NCI-H82 treated with DMSO at 0.1 percent for 48 hours (cell line): ENCODE data around the gene ABTB2.

Experiments used
- DNase-seq: peaks from one replicate; lab custom pipeline; 2025; ENCODE audit not compliant: unreplicated experiment; lab: John Stamatoyannopoulos, UW

ABTB2 gene

DNA sequence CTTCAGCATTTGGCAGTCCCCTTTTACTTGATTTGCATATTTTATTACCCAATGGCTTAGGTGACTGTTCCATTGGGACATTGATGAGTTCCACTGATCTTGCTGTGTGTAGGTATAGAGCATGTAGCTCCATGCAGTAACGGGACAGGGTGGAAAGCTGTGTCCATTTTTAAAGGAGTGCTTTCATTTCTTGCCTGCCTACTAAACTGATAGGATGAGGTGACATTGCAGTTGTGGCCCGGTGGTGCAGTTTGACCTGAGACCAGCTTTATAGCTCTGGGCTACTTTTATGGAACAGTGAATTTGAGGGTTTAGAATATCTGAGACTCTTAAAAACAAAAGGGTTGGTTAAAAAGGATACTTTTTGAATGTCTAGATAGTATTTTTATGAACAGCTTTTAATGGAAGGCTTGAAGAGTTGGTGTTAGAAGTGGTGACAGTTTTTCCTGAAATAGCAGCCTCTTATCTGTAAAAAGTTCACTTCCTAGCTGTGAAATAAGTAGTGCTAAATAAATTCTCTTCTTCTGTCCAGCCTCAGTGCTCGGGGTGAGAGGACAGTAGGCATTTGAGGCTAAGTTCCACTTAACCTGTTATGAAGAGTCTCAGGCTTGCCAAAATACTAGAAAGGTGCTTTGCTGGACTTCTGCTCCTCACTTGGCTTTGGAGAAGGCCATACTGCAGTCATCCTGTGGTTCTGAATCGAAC, 225.4 kb downstream of the ABTB2 start:
- DNase-seq: no peak

DNA sequence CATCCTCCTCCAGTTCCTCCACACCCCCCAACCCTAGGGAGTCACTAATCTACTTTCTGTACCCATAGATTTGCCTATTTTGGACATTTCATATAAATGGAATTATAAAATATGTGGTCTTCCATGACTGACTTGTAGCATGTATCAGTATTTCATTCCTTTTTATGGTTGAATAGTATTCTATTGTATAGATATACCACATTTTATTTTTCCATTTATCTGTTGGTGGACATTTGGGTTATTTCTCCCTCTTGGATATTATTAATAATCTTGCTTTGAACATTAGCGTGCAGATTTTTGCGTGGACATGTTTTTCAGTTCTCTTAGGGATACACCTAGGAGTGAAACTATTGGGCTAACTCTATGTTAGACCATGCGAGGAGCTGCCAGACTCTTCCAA, 229.0 kb downstream of the ABTB2 start:
- no peak for DNase-seq

DNA sequence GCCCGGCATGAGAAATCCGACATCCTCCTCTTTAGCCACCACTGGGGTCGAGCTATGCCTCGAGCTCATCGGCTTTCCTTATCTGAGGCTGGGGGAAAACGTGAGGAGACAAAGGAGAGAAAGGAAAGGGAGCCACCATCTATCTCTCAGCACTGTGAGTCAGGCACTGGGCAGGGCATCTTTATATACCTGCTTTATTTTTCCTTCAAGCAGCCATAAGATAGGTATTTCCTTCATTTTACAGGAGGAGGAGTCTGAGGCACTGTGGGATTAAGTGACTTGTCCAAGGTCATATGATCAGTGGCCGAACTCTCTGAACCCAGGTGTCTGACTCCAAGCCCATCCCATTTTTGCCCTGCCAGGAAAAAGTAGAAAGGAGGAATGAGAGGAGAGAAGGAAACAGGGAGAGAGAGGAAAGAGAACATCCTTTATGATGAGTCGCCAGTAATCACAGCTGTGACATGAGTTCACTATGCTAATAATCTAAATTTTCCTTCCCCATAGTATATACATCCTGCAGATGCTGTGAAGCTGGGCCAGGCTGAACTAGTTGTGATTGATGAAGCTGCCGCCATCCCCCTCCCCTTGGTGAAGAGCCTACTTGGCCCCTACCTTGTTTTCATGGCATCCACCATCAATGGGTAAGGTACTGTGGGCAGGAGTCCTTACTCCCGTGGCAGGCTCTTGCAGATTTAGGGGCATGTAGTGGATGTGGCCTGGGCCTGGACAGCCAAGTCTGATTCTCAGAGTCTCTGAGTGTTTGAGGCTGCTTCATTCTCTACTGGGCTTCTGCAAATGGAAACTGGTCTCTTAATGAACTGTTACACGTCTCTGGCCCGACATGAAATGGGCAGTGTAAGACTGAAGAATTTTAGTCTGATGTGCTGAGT, 230.6 kb downstream of the ABTB2 start:
- no peak for DNase-seq

- DNase-seq: no peak
Measured at GRCh38 chr11:34124885-34125668, 232.7 kb downstream of the ABTB2 start.

DNA sequence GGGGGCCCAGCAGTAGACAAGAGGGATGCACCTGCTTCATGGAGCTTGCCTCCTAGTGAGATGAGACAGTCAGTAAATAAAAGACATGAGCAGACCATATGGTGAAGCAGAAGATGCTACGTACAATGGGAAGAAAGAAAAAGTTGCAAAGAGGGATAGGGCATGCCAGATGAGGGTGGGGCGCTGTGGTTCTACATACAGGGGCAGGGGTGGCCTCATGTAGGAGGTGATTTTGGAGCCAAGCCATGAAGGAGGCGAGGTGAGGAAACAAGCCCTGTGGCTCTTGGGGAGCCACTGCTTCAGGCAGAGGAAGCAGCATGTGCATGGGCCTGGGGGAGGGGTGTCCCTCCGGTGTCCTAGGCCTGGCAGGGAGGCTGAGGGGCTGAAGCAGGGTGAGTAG, 237.2 kb downstream of the ABTB2 start:
- DNase-seq: no peak

DNA sequence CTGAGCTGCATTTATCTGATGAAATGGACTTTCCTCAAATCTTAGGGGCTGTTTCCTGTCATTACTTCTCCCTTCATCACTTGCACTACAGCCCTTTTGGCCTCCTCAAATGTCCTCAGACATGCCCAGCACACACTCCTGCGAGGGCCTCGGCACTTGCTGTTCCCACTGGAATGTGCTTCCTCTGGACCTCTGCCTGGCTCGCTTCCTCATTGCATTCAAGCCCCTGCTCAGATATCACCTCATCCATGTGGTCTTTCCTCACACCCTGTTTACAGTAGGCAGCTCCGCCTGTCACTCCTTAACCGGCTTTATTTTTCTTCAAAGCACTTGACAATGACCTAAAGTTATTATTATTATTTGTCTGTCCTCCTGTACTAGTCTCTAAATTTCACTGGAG, 243.3 kb downstream of the ABTB2 start:
- DNase-seq: no peak

GRCh38 chr11:34114014-34114413, 243.8 kb downstream of the ABTB2 start:
- DNase-seq: no peak

DNA sequence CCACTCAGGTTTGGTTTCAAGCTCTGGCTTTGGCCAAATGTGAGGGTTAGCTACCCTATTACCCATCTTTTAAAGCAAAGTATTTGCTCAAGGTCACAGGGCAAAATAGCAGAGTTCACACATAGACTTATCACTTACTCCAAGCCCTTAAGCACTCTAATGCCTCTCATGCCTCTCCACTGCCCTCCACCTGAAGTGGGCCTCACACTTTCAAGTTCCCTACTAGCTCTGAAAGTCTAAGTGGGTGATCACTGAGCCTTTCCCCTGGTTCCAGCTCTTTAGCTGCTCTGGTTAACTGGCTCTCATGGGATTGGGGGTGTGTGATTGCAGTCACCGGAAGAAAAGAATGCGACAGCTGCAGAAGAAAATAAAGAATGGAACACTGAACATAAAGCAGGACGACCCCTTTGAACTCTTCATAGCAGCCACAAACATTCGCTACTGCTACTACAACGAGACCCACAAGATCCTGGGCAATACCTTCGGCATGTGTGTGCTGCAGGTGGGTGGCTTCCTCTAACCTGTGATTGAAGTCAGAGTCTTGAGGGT, 246.0 kb downstream of the ABTB2 start:
- DNase-seq: no peak

DNA sequence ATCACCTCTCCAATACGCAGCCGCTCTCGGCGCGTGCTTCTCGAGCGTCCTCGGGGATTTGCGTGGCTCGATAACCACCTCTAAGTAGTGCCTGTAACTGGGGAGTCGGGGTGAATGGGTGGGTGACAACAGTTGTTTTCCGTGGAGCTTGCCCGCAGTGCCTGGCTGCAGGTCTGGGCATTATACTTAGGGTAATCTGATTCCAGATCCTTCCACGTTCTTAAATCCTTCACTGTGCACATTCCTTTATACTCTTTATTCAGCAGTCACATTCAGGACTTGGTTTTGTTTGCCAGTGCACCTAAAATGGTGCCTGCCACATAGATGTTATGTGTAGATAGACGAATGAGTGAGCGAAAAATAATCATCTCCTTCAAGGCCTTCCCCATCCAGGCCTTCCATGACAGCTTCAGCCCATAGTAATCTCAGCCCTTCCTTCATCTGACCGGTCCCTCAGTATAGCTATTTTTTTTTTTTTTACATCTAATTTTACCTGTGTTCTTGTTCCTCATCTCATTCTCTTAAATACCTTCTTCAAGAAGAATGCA, 251.8 kb downstream of the ABTB2 start:
- no peak for DNase-seq

- DNase-seq: peak; percentile 91
Measured at GRCh38 chr11:34105079-34105956, 252.5 kb downstream of the ABTB2 start, which contains the start of gene NAT10. Gene NAT10 (plus strand): TSS chr11:34105629. CDS start chr11:34108226, 2,597 bp downstream.

- no peak for DNase-seq
Measured at GRCh38 chr11:34104680-34105078, 253.1 kb downstream of the ABTB2 start.
